OCI-LY7 (cell line): ENCODE results near the gene ADAM11. TPM values are rescaled to one million over a fixed set of nuclear protein-coding genes. Genes with fewer than 3 reads are reported as not detected.

Experiments used
- BruUV-seq: library from RNA; stranded (reverse); fragments of 400-500 nt; replicated peaks from 2 replicates; lab custom pipeline; 2021; lab: Mats Ljungman, UMichigan
- CTCF ChIA-PET: fragments of 300-600 bp; sonication (Branson Sonifier 250); formaldehyde crosslinking; loops from one replicate; lab custom pipeline; 2022; ENCODE audit warnings: antibody characterized with exemption; ENCODE audit not compliant: unreplicated experiment; lab: Charles Lee
- POLR2A ChIA-PET: fragments of 300-600 bp; sonication (Branson Sonifier 250); formaldehyde crosslinking; loops from one replicate; lab custom pipeline; 2022; ENCODE audit warnings: antibody characterized with exemption; lab: Charles Lee
- DNase-seq: peaks from one replicate; pipeline ENCODE4 v3.0.0-alpha.2; 2015; ENCODE audit warnings: low spot score
- H2AFZ ChIP-seq: fragments of 200-600 bp; sonication (generic), shearing (Covaris generic); 2 replicates; pipeline ENCODE4 v1.6.1; 2014; ENCODE audit warnings: mild to moderate bottlenecking, antibody characterized with exemption, low read length, moderate library complexity
- H3K27ac ChIP-seq: fragments of 200-600 bp; sonication (generic); 2 replicates; pipeline ENCODE4 v1.5.1; 2014; ENCODE audit warnings: mixed run types, low read depth, mild to moderate bottlenecking, moderate library complexity, low read length, inconsistent platforms; ENCODE audit not compliant: poor library complexity, severe bottlenecking
- H3K36me3 ChIP-seq: fragments of 200-600 bp; sonication (generic); 2 replicates; pipeline ENCODE4 v1.6.1; 2014; ENCODE audit warnings: mild to moderate bottlenecking, antibody characterized with exemption, low read length, moderate library complexity, mixed read lengths; ENCODE audit not compliant: insufficient read depth
- H3K4me1 ChIP-seq: fragments of 200-600 bp; sonication (generic); 2 replicates; pipeline ENCODE4 v1.5.1; 2014; ENCODE audit warnings: mild to moderate bottlenecking, low read length; ENCODE audit not compliant: insufficient read depth, poor library complexity, severe bottlenecking
- H3K4me2 ChIP-seq: fragments of 200-600 bp; sonication (generic); 2 replicates; pipeline ENCODE4 v1.6.1; 2014; ENCODE audit warnings: mild to moderate bottlenecking, low read length
- H3K4me3 ChIP-seq: fragments of 200-600 bp; sonication (generic); 2 replicates; pipeline ENCODE4 v1.5.1; 2014; ENCODE audit warnings: mild to moderate bottlenecking, low read depth, low read length; ENCODE audit not compliant: poor library complexity, severe bottlenecking
- H3K79me2 ChIP-seq: fragments of 200-600 bp; sonication (generic); 2 replicates; pipeline ENCODE4 v1.6.1; 2016; ENCODE audit warnings: low read depth, mild to moderate bottlenecking, low read length, moderate library complexity, mixed read lengths; ENCODE audit not compliant: insufficient read depth
- H3K9me2 ChIP-seq: fragments of 200-600 bp; sonication (generic); 2 replicates; pipeline ENCODE4 v1.6.1; 2016; ENCODE audit warnings: mild to moderate bottlenecking, low read length, mixed read lengths; ENCODE audit not compliant: insufficient read depth
- H3K9me3 ChIP-seq: fragments of 200-600 bp; sonication (generic); 2 replicates; pipeline ENCODE4 v1.6.1; 2014; ENCODE audit warnings: mild to moderate bottlenecking, mixed run types, low read length, mixed read lengths
- H4K20me1 ChIP-seq: fragments of 200-600 bp; sonication (generic); 2 replicates; pipeline ENCODE4 v1.6.1; 2014; ENCODE audit warnings: mild to moderate bottlenecking, antibody characterized with exemption, low read length, moderate library complexity, mixed read lengths; ENCODE audit not compliant: insufficient read depth
- EZH2phosphoT487 ChIP-seq: fragments of 200-600 bp; sonication (generic); IDR thresholded peaks from 2 replicates; pipeline ENCODE4 v1.6.1; 2018; ENCODE audit warnings: low read depth, borderline replicate concordance, mild to moderate bottlenecking, mixed run types, antibody characterized with exemption, low read length, moderate library complexity, mixed read lengths
- intact Hi-C: fragments of 100-400 bp; cut with micrococcal nuclease; formaldehyde crosslinking; loops from one replicate; pipeline ENCODE4 v1.10.0; 2022; ENCODE audit not compliant: unreplicated experiment
- small RNA-seq: library from RNA; depleted of rRNA; stranded (forward); fragments of <200 nt; gene quantifications from one replicate; pipeline ENCODE3, GENCODE V24; 2014
- total RNA-seq, 2 experiments: library from RNA; depleted of rRNA in 1 of 2; stranded (reverse); fragments of >200 nt in 1 of 2; shearing (Covaris generic) in 1 of 2; gene quantifications; 2 replicates each; pipeline ENCODE4 v1.2.3, GENCODE V29; 2014 to 2022
- TF ChIP-seq, protein P1 (sequence below): fragments of 200-600 bp; sonication (generic); conservative IDR thresholded peaks from 2 replicates; pipeline ENCODE4 v1.5.1; 2014; ENCODE audit warnings: mild to moderate bottlenecking, antibody characterized with exemption, low read length, moderate library complexity, mixed read lengths

ADAM11 gene
- total RNA-seq, 2 experiments from 2014 or later = 1.1 to 3.3 TPM

DNA sequence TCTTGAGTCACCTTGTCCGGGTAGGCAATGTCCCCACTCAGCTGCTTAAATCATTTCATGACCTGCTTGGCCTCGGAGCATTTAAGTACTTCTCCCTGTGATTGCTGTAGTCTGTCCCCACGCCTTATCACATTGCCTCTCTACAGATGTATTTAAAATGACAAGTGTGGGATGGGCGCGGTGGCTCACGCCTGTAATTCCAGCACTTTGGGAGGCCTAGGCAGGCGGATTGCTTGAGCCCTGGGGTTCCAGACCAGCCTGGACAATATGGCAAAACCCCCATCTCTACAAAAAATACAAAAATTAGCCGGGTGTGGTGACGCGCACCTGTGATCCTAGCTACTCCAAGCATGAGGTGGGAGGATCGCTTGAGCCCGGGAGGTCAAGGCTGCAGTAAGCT lies 72.6 kb downstream of the ADAM11 start:
- POLR2A ChIA-PET = no interaction called here
- Histone ChIP-seq H3K4me1 (peaks cover 25% of the 10 kb centered on the region), H2AFZ (peak overlapping the region; percentile 98; the same call in 1 of the 2 replicates), H3K9me2 (no peaks in the 10 kb centered on the region), H3K9me3 (no peaks in the 10 kb centered on the region), H3K27ac (no peak overlapping the region), H3K36me3 (no peaks in the 10 kb centered on the region), H3K4me3 (no peak overlapping the region), H4K20me1 (peaks cover 12% of the 10 kb centered on the region), H3K79me2 (peaks cover 29% of the 10 kb centered on the region), H3K4me2 (no peak overlapping the region)
- no TSS peak for BruUV-seq
- no peak for TF ChIP-seq EZH2phosphoT487
- TF ChIP-seq, protein P1, sequence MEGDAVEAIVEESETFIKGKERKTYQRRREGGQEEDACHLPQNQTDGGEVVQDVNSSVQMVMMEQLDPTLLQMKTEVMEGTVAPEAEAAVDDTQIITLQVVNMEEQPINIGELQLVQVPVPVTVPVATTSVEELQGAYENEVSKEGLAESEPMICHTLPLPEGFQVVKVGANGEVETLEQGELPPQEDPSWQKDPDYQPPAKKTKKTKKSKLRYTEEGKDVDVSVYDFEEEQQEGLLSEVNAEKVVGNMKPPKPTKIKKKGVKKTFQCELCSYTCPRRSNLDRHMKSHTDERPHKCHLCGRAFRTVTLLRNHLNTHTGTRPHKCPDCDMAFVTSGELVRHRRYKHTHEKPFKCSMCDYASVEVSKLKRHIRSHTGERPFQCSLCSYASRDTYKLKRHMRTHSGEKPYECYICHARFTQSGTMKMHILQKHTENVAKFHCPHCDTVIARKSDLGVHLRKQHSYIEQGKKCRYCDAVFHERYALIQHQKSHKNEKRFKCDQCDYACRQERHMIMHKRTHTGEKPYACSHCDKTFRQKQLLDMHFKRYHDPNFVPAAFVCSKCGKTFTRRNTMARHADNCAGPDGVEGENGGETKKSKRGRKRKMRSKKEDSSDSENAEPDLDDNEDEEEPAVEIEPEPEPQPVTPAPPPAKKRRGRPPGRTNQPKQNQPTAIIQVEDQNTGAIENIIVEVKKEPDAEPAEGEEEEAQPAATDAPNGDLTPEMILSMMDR = no peak
- DNase-seq = no peak
- intact Hi-C loops = no loop called here
- CTCF ChIA-PET = no interaction called here

Small RNA genes lying within 50 kb of the gene (small RNA-seq; reads per million reads assigned to genes)
- gene RN7SL819P = not detected

Other genes with a start within 250 kb of the ADAM11 start
- 3.7 and 4.4 TPM in 2 replicates for gene FZD2, start 201.5 kb upstream of the ADAM11 start, total RNA-seq (2014; rRNA removed; shearing (Covaris generic))
- 9.2 and 10.9 TPM in 2 replicates for gene FZD2, start 201.5 kb upstream of the ADAM11 start, total RNA-seq (2022)
- 0.03 and 0.41 TPM in 2 replicates for gene MEIOC, start 102.5 kb upstream of the ADAM11 start, total RNA-seq (2014; rRNA removed; shearing (Covaris generic))
- gene MEIOC, start 102.5 kb upstream of the ADAM11 start, total RNA-seq (2022) = 5.1 and 5.5 TPM in 2 replicates
- 33.2 and 42.4 TPM in 2 replicates for gene CCDC43, start 69.2 kb upstream of the ADAM11 start, total RNA-seq (2014; rRNA removed; shearing (Covaris generic))
- 30.3 and 35.6 TPM in 2 replicates for gene CCDC43, start 69.2 kb upstream of the ADAM11 start, total RNA-seq (2022)
- gene DBF4B, start 50.3 kb upstream of the ADAM11 start, total RNA-seq (2014; rRNA removed; shearing (Covaris generic)) = 18.1 and 24.3 TPM in 2 replicates
- gene DBF4B, start 50.3 kb upstream of the ADAM11 start, total RNA-seq (2022) = 45.8 and 49.2 TPM in 2 replicates
- gene GJC1, start 71.3 kb downstream of the ADAM11 start, total RNA-seq (2014; rRNA removed; shearing (Covaris generic)) = 14.2 and 21.1 TPM in 2 replicates
- gene GJC1, start 71.3 kb downstream of the ADAM11 start, total RNA-seq (2022) = 19.5 and 20.6 TPM in 2 replicates
- gene HIGD1B, start 88.9 kb downstream of the ADAM11 start, total RNA-seq (2014; rRNA removed; shearing (Covaris generic)) = not detected in 2 replicates
- not detected in 2 replicates for gene HIGD1B, start 88.9 kb downstream of the ADAM11 start, total RNA-seq (2022)
- gene EFTUD2, start 140.5 kb downstream of the ADAM11 start, total RNA-seq (2014; rRNA removed; shearing (Covaris generic)) = 73.5 and 91.4 TPM in 2 replicates
- 133 and 148 TPM in 2 replicates for gene EFTUD2, start 140.5 kb downstream of the ADAM11 start, total RNA-seq (2022)
- 0.51 TPM in 1 of 2 replicates, not detected in the other for gene GFAP, start 156.5 kb downstream of the ADAM11 start, total RNA-seq (2014; rRNA removed; shearing (Covaris generic))
- gene GFAP, start 156.5 kb downstream of the ADAM11 start, total RNA-seq (2022) = not detected in 2 replicates
- 33.4 and 42.2 TPM in 2 replicates for gene KIF18B, start 188.8 kb downstream of the ADAM11 start, total RNA-seq (2014; rRNA removed; shearing (Covaris generic))
- gene KIF18B, start 188.8 kb downstream of the ADAM11 start, total RNA-seq (2022) = 126 and 146 TPM in 2 replicates
- not detected in 2 replicates for gene C1QL1, start 209.3 kb downstream of the ADAM11 start, total RNA-seq (2014; rRNA removed; shearing (Covaris generic))
- not detected in 2 replicates for gene C1QL1, start 209.3 kb downstream of the ADAM11 start, total RNA-seq (2022)